IMR-90 (cell line): ENCODE measurements around the gene KCP. TPM values are rescaled to one million over a fixed set of nuclear protein-coding genes. Genes with fewer than 3 reads are reported as not detected.

Experiments used
- ATAC-seq: fragments of 200-7000 bp; cut with Tn5 transposase; 2 replicates; pipeline ENCODE4 v1.9.1; 2020; ENCODE audit warnings: low read depth, mild to moderate bottlenecking, moderate library complexity
- BruUV-seq: library from RNA; stranded (reverse); fragments of 400-500 nt; replicated peaks from 2 replicates; lab custom pipeline; 2021; lab: Mats Ljungman, UMichigan
- CTCF ChIA-PET: fragments of 300-600 bp; formaldehyde crosslinking; extraction: SDS; loops from one replicate; lab custom pipeline; 2021; ENCODE audit warnings: antibody characterized with exemption; lab: Yijun Ruan, JAX
- POLR2A ChIA-PET: fragments of 300-600 bp; sonication (Branson Sonifier 250); formaldehyde crosslinking; loops from one replicate; lab custom pipeline; 2022; ENCODE audit warnings: antibody characterized with exemption; ENCODE audit not compliant: unreplicated experiment; lab: Charles Lee
- DNase-seq: peaks from one replicate; pipeline ENCODE4 v3.0.0; 2013
- H2AFZ ChIP-seq: replicated peaks from 2 replicates; pipeline ENCODE3; 2013; ENCODE audit warnings: low read length, mild to moderate bottlenecking; ENCODE audit not compliant: poor library complexity
- H2AK5ac ChIP-seq: 2 replicates; pipeline ENCODE4 v1.6.1; 2013; ENCODE audit warnings: low read depth, low read length, inconsistent platforms
- H2AK9ac ChIP-seq: replicated peaks from 2 replicates; pipeline ENCODE3; 2013; ENCODE audit warnings: mild to moderate bottlenecking, low read depth, low read length, moderate library complexity; ENCODE audit not compliant: poor library complexity
- H2BK120ac ChIP-seq: 2 replicates; pipeline ENCODE4 v1.6.1; 2013; ENCODE audit warnings: low read depth, low read length, inconsistent platforms
- H2BK15ac ChIP-seq: 3 replicates; pipeline ENCODE4 v1.6.1; 2013; ENCODE audit warnings: low read depth, low read length, inconsistent platforms
- H2BK20ac ChIP-seq: 2 replicates; pipeline ENCODE4 v1.6.1; 2013; ENCODE audit warnings: low read depth, mild to moderate bottlenecking, inconsistent platforms, low read length, moderate library complexity
- H2BK5ac ChIP-seq: 2 replicates; pipeline ENCODE4 v1.6.1; 2013; ENCODE audit warnings: mild to moderate bottlenecking, low read depth, low read length, inconsistent platforms; ENCODE audit not compliant: poor library complexity, severe bottlenecking
- H3K14ac ChIP-seq: replicated peaks from 2 replicates; pipeline ENCODE4 v1.6.1; 2013; ENCODE audit warnings: low read depth, low read length, inconsistent platforms
- H3K18ac ChIP-seq: 2 replicates; pipeline ENCODE4 v1.6.1; 2013; ENCODE audit warnings: low read depth, low read length, control low read depth
- H3K23ac ChIP-seq: 2 replicates; pipeline ENCODE4 v1.6.1; 2013; ENCODE audit warnings: low read depth, low read length, inconsistent platforms
- H3K27ac ChIP-seq: 2 replicates; pipeline ENCODE4 v1.5.1; 2013; ENCODE audit warnings: mild to moderate bottlenecking, control low read depth, low read length; ENCODE audit not compliant: insufficient read depth
- H3K27me3 ChIP-seq: 2 replicates; pipeline ENCODE4 v1.6.1; 2013; ENCODE audit warnings: low read length; ENCODE audit not compliant: control insufficient read depth, insufficient read depth
- H3K36me3 ChIP-seq: 2 replicates; pipeline ENCODE4 v1.6.1; 2013; ENCODE audit warnings: low read length, mixed read lengths; ENCODE audit not compliant: control insufficient read depth, insufficient read depth
- H3K4ac ChIP-seq: 2 replicates; pipeline ENCODE4 v1.6.1; 2013; ENCODE audit warnings: low read depth, low read length, inconsistent platforms
- H3K4me1 ChIP-seq: 2 replicates; pipeline ENCODE4 v1.6.1; 2013; ENCODE audit warnings: low read length, mixed read lengths; ENCODE audit not compliant: control insufficient read depth, insufficient read depth
- H3K4me2 ChIP-seq: 2 replicates; pipeline ENCODE4 v1.6.1; 2013; ENCODE audit warnings: low read depth, mild to moderate bottlenecking, control low read depth, low read length, moderate library complexity
- H3K4me3 ChIP-seq: 2 replicates; pipeline ENCODE4 v1.5.1; 2013; ENCODE audit warnings: low read depth, mild to moderate bottlenecking, control low read depth, low read length, moderate library complexity; ENCODE audit not compliant: insufficient read depth
- H3K56ac ChIP-seq: 2 replicates; pipeline ENCODE4 v1.6.1; 2013; ENCODE audit warnings: low read length, inconsistent platforms; ENCODE audit not compliant: insufficient read depth; ENCODE audit errors: extremely low read depth
- H3K79me1 ChIP-seq, 2 experiments: 2 replicates each; pipeline ENCODE4 v1.6.1; 2013; ENCODE audit warnings: low read length in 2 of 2, inconsistent platforms in 1 of 2, low read depth in 1 of 2
- H3K9ac ChIP-seq: 2 replicates; pipeline ENCODE4 v1.6.1; 2013; ENCODE audit warnings: low read depth, low read length, control low read depth
- H3K9me1 ChIP-seq: 2 replicates; pipeline ENCODE4 v1.6.1; 2013; ENCODE audit warnings: low read length, inconsistent platforms; ENCODE audit not compliant: insufficient read depth
- H3K9me3 ChIP-seq: 2 replicates; pipeline ENCODE4 v1.6.1; 2013; ENCODE audit warnings: low read length; ENCODE audit not compliant: control insufficient read depth, insufficient read depth
- H4K20me1 ChIP-seq: 2 replicates; pipeline ENCODE4 v1.6.1; 2013; ENCODE audit warnings: low read length, inconsistent platforms; ENCODE audit not compliant: insufficient read depth
- H4K5ac ChIP-seq: 2 replicates; pipeline ENCODE4 v1.6.1; 2013; ENCODE audit warnings: mild to moderate bottlenecking, low read depth, low read length, control low read depth
- H4K8ac ChIP-seq, 2 experiments: 2 replicates each; pipeline ENCODE4 v1.6.1; 2013; ENCODE audit warnings: low read depth in 2 of 2, low read length in 2 of 2, control low read depth in 1 of 2, inconsistent platforms in 1 of 2
- H4K91ac ChIP-seq: 2 replicates; pipeline ENCODE4 v1.6.1; 2013; ENCODE audit warnings: low read depth, low read length, inconsistent platforms; ENCODE audit not compliant: insufficient read depth
- CEBPB ChIP-seq: IDR thresholded peaks from 2 replicates; pipeline ENCODE4 v1.6.1; 2012; ENCODE audit warnings: low read depth, low read length, improper control_type of control experiment
- SMC3 ChIP-seq: fragments of 150-350 bp; IDR thresholded peaks from 2 replicates; pipeline ENCODE4 v1.6.1; 2016; ENCODE audit warnings: low read depth, mild to moderate bottlenecking, antibody characterized with exemption, low read length, moderate library complexity
- WGBS, 2 experiments: methylation state at CpG; one replicate each; pipeline versions ENCODE4 v1.1.5 to v1.1.7; 2013; ENCODE audit warnings: missing lambda C conversion rate in 2 of 2; ENCODE audit not compliant: insufficient read length in 1 of 2; ENCODE audit errors: extremely low coverage in 2 of 2; 5-methylcytosine and 5-hydroxymethylcytosine counted together
- dilution Hi-C: fragments of 300-500 bp; cut with HindIII; formaldehyde crosslinking; loops from one replicate; pipeline ENCODE4 v1.14.3; 2018; ENCODE audit warnings: low sequenced_read_pairs; ENCODE audit not compliant: unreplicated experiment
- in situ Hi-C: fragments of 300-500 bp; cut with MboI; formaldehyde crosslinking; loops from 3 replicates; pipeline ENCODE4 v1.14.3; 2019; ENCODE audit warnings: low sequenced_read_pairs, inconsistent platforms, mixed read lengths
- intact Hi-C: fragments of 100-400 bp; cut with micrococcal nuclease; formaldehyde crosslinking; loops from 2 replicates; pipeline ENCODE4 v1.10.0; 2022
- polyA plus RNA-seq, 3 experiments: library from polyadenylated mRNA; depleted of rRNA; stranded (reverse); fragments of >200 nt; gene quantifications; 2 replicates each; pipeline ENCODE4 v1.2.3, GENCODE V29; 2012; ENCODE audit warnings: low replicate concordance in 1 of 3
- total RNA-seq: library from RNA; depleted of rRNA; stranded (reverse); fragments of >200 nt; gene quantifications from 2 replicates; pipeline ENCODE4 v1.2.3, GENCODE V29; 2012

KCP gene
- total and polyA plus RNA-seq, 2 of the 4 experiments (the other 2 are of a cell fraction): 0.03 TPM; not detected in 1

- WGBS, 2 experiments: 58% methylated on average over 10 of the region's 17 CpGs; no CpG with 5 or more reads in 1 of the 2 experiments
- Histone ChIP-seq H3K4me3 (no peak overlapping the region), H3K9me1 (no peaks in the 10 kb centered on the region), H2AFZ (peak overlapping the region; percentile 51), H2BK15ac (no peak overlapping the region), H3K4me2 (no peak overlapping the region), H3K4ac (no peak overlapping the region), H3K23ac (no peak overlapping the region), H2AK5ac (no peak overlapping the region), H3K27ac (no peak overlapping the region), H3K56ac (no peak overlapping the region), H2BK5ac (no peak overlapping the region), H4K5ac (no peak overlapping the region), H4K91ac (no peak overlapping the region), H4K20me1 (no peaks in the 10 kb centered on the region; the same call in 1 of the 2 replicates), H2BK20ac (no peak overlapping the region), H3K9me3 (no peaks in the 10 kb centered on the region), H3K27me3 (peaks cover 87% of the 10 kb centered on the region), H3K18ac (no peak overlapping the region), H3K9ac (no peak overlapping the region), H2BK120ac (no peak overlapping the region), H3K36me3 (no peaks in the 10 kb centered on the region), H3K14ac (no peak overlapping the region), H3K79me1 (no peaks in the 10 kb centered on the region), H3K4me1 (no peaks in the 10 kb centered on the region; the same call in 1 of the 2 replicates), H2AK9ac (peak overlapping the region; percentile 28), H4K8ac (no peak overlapping the region)
- dilution Hi-C loops (no loop called here), in situ Hi-C loops (no loop called here), intact Hi-C loops (no loop called here)
- BruUV-seq: no TSS peak
- TF ChIP-seq CEBPB (no peak), SMC3 (no peak)
- DNase-seq (no peak), ATAC-seq (no peak)
- ChIA-PET POLR2A (no interaction called here), CTCF (no interaction called here)
Measured at GRCh38 chr7:128937271-128937646, 26.8 kb upstream of the KCP start.
